ENCODE data around the gene LRRFIP1.
"Not testable (repeated sequence)": the region's sequence is repeated elsewhere in the genome, so short reads cannot be mapped to it uniquely, and the experiment has no call there.

LRRFIP1 gene

GRCh38 chr2:237745250-237745613 lies 117.8 kb downstream of the LRRFIP1 start:
- DNase-seq (ENCODE audit: low read depth): no peak

- DNase-seq (ENCODE audit: low read depth): no peak
These were observed 119.1 kb downstream of the LRRFIP1 start for GRCh38 chr2:237746302-237747080.

GRCh38 chr2:237747189-237747588 lies 119.8 kb downstream of the LRRFIP1 start:
- DNase-seq (ENCODE audit: low read depth): no peak

GRCh38 chr2:237749002-237749401 lies 121.6 kb downstream of the LRRFIP1 start:
- DNase-seq (ENCODE audit: low read depth): no peak

GRCh38 chr2:237749961-237750360 lies 122.6 kb downstream of the LRRFIP1 start:
- no peak for DNase-seq (ENCODE audit: low read depth)

GRCh38 chr2:237750441-237750840 lies 123.1 kb downstream of the LRRFIP1 start:
- not testable (repeated sequence) for DNase-seq (ENCODE audit: low read depth)

- no peak for DNase-seq (ENCODE audit: low read depth)
These were observed 125.4 kb downstream of the LRRFIP1 start for GRCh38 chr2:237752761-237753165.

GRCh38 chr2:237754182-237754581 lies 126.8 kb downstream of the LRRFIP1 start:
- DNase-seq (ENCODE audit: low read depth): no peak

- DNase-seq (ENCODE audit: low read depth): no peak
These were observed 127.3 kb downstream of the LRRFIP1 start for GRCh38 chr2:237754626-237755248.

GRCh38 chr2:237757616-237758015 lies 130.2 kb downstream of the LRRFIP1 start:
- no peak for DNase-seq (ENCODE audit: low read depth)

- DNase-seq (ENCODE audit: low read depth): no peak
These were observed 130.8 kb downstream of the LRRFIP1 start for GRCh38 chr2:237758185-237758584.

- no peak for DNase-seq (ENCODE audit: low read depth)
These were observed 131.8 kb downstream of the LRRFIP1 start for GRCh38 chr2:237759176-237759575.

GRCh38 chr2:237760506-237761502 lies 133.4 kb downstream of the LRRFIP1 start:
- DNase-seq (ENCODE audit: low read depth): no peak

GRCh38 chr2:237762291-237763182 lies 135.2 kb downstream of the LRRFIP1 start:
- not testable (repeated sequence) for DNase-seq (ENCODE audit: low read depth)

- DNase-seq (ENCODE audit: low read depth): no peak
These were observed 136.4 kb downstream of the LRRFIP1 start for GRCh38 chr2:237763812-237764211.

- DNase-seq (ENCODE audit: low read depth): not testable (repeated sequence)
These were observed 137.7 kb downstream of the LRRFIP1 start for GRCh38 chr2:237765122-237765521.

- DNase-seq (ENCODE audit: low read depth): no peak
These were observed 138.5 kb downstream of the LRRFIP1 start for GRCh38 chr2:237765875-237766274.

- no peak for DNase-seq (ENCODE audit: low read depth)
These were observed 139.0 kb downstream of the LRRFIP1 start for GRCh38 chr2:237766340-237766739.

GRCh38 chr2:237772513-237772912 lies 145.1 kb downstream of the LRRFIP1 start:
- DNase-seq (ENCODE audit: low read depth): no peak

- DNase-seq (ENCODE audit: low read depth): no peak
These were observed 146.4 kb downstream of the LRRFIP1 start for GRCh38 chr2:237773826-237774225.

GRCh38 chr2:237774811-237775553 lies 147.6 kb downstream of the LRRFIP1 start:
- no peak for DNase-seq (ENCODE audit: low read depth)

Measured in stromal cell of bone marrow (primary cell).